Measurements from ENCODE around the gene AMPH. TPM values are rescaled to one million over a fixed set of nuclear protein-coding genes. Genes with fewer than 3 reads are reported as not detected.

Gene AMPH
- total RNA-seq, 1 donor from 2014 or later: 1.2 TPM

DNA sequence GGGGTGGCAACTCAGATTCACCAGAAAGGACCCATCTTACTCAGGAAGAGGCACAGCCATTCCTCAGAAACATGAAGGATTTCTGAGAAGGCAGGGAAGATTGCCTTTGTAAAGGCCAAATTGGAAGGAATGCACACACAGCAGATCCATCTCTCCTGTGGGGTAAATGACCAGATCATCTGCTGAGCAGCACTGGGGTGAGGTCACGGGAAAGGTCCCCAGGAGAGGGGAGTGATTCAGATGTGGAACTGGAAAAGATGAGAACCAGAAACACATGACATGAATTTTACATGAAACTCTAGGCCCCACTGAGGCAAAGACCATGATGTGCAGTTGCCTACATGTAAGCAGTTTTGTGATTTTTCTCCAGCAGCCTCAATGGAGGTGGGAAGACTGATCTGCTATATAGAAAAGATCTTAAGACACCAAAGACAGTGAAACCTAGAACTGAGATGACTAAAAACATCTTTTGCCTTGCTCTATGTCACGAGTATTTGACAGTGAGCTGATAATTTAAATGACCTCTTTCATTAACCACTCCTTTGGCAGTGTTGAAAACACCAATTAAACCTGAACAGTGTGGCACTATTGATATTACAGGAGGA lies 91.6 kb downstream of the AMPH start:
- Histone ChIP-seq H3K4me1 (no peaks in the 10 kb centered on the region), H3K36me3 (no peaks in the 10 kb centered on the region), H3K9me3 (no peaks in the 10 kb centered on the region), H3K27ac (no peak overlapping the region), H3K4me3 (no peak overlapping the region), H3K27me3 (ENCODE audit: low read depth) (no peaks in the 10 kb centered on the region)
- DNase-seq (no peak), ATAC-seq (no peak)
- intact Hi-C loops (cut with DNase I): no loop called here
- TF ChIP-seq CTCF (IDR thresholded peaks at IDR 0.05): no peak

- no peaks in the 10 kb centered on the region for H3K9me3 ChIP-seq
- no peak for TF ChIP-seq CTCF (IDR thresholded peaks at IDR 0.05)
- no peak for DNase-seq
- H3K4me1 ChIP-seq: no peaks in the 10 kb centered on the region
- intact Hi-C loops (cut with DNase I): no loop called here
- no peak overlapping the region for H3K27ac ChIP-seq
- H3K4me3 ChIP-seq: no peak overlapping the region
- ATAC-seq: no peak
- no peaks in the 10 kb centered on the region for H3K27me3 ChIP-seq (ENCODE audit: low read depth)
- H3K36me3 ChIP-seq: no peaks in the 10 kb centered on the region
These were observed 96.1 kb downstream of the AMPH start for GRCh38 chr7:38535073-38535472.

DNA sequence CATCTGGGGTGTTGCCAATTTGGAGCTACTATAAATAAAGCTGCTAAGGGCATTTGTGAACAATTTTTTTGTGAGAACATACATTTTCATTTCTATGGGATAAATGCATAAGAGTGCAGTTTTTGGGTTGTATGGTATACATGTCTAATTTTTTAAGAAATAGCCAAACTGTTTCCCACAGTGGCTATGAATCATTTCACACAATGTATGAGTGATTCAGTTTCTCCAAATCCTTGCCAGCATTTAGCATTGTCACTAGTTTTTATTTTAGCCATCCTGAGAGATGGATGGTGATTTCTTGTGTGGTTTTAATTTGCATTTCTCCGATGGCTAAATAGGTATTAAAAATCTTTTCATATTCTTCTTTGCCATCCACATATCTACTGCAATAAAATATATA lies 105.3 kb downstream of the AMPH start:
- Histone ChIP-seq H3K27ac (no peak overlapping the region), H3K9me3 (no peaks in the 10 kb centered on the region), H3K4me1 (no peaks in the 10 kb centered on the region), H3K27me3 (ENCODE audit: low read depth) (no peaks in the 10 kb centered on the region), H3K4me3 (no peak overlapping the region), H3K36me3 (no peaks in the 10 kb centered on the region)
- ATAC-seq: no peak
- TF ChIP-seq CTCF (IDR thresholded peaks at IDR 0.05): no peak
- intact Hi-C loops (cut with DNase I): no loop called here
- DNase-seq: no peak

GRCh38 chr7:38524786-38525185 lies 106.4 kb downstream of the AMPH start:
- no peak for TF ChIP-seq CTCF (IDR thresholded peaks at IDR 0.05)
- no peak for DNase-seq
- intact Hi-C loops (cut with DNase I): no loop called here
- no peak for ATAC-seq
- no peaks in the 10 kb centered on the region for H3K27me3 ChIP-seq (ENCODE audit: low read depth)
- H3K4me3 ChIP-seq: no peak overlapping the region
- no peaks in the 10 kb centered on the region for H3K36me3 ChIP-seq
- H3K4me1 ChIP-seq: no peaks in the 10 kb centered on the region
- no peak overlapping the region for H3K27ac ChIP-seq
- no peaks in the 10 kb centered on the region for H3K9me3 ChIP-seq

DNA sequence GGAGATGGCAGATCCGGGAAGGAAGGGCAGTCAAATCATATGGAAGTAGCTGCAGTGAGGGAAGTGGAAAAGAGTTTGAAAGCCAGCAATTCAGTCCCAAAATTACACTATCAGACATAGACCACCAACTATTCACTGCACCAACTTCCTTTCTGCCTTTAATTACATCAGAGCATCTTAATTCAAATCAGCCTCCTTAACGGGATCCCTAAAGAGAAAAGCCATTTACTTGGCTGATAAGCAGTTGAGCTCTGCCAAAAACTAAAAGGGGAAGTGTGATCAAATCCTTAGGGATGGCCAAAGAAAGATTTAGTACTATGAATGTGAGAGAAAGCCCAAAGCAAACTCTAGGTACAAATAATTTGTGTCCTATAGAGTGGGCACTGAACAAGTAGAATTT lies 110.4 kb downstream of the AMPH start:
- H3K4me3 ChIP-seq: no peak overlapping the region
- DNase-seq (no peak), ATAC-seq (no peak)
- H3K27me3 ChIP-seq (ENCODE audit: low read depth): no peaks in the 10 kb centered on the region
- intact Hi-C loops (cut with DNase I): no loop called here
- H3K9me3 ChIP-seq: peaks cover 7% of the 10 kb centered on the region
- H3K4me1 ChIP-seq: no peaks in the 10 kb centered on the region
- TF ChIP-seq CTCF (IDR thresholded peaks at IDR 0.05): no peak
- H3K27ac ChIP-seq: no peak overlapping the region
- H3K36me3 ChIP-seq: no peaks in the 10 kb centered on the region

DNA sequence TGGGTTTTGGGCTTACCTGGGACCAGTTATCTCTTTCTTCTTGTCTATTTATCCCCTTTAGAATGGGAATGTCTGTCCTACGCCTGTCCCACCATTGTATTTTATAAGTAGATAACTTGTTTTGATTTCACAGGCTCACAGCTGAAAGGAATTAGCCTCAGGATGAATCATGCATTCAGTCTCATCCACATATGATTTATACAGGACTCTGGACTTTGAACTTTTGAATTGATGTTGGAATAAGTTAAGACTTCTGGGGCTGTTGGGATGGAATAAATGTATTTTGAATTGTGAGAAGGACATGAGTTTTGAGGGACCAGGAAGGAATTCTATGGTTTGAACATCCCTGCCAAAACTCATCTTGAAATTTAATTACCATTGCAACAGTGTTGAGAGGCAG lies 112.6 kb downstream of the AMPH start:
- ATAC-seq (no peak), DNase-seq (no peak)
- Histone ChIP-seq H3K36me3 (no peaks in the 10 kb centered on the region), H3K27ac (no peak overlapping the region), H3K4me1 (no peaks in the 10 kb centered on the region), H3K27me3 (ENCODE audit: low read depth) (no peaks in the 10 kb centered on the region), H3K4me3 (no peak overlapping the region), H3K9me3 (peaks cover 14% of the 10 kb centered on the region)
- TF ChIP-seq CTCF (IDR thresholded peaks at IDR 0.05): no peak
- intact Hi-C loops (cut with DNase I): no loop called here
